HG03460 (cell line): ENCODE data around the gene FSIP1.

Source experiments
- ATAC-seq: cut with Tn5 transposase; IDR thresholded peaks from one replicate; pipeline ENCODE4 v1.9.1; 2021; ENCODE audit not compliant: unreplicated experiment

Gene FSIP1

GRCh38 chr15:39625451-39625850, 157.2 kb downstream of the FSIP1 start:
- ATAC-seq = no peak

DNA sequence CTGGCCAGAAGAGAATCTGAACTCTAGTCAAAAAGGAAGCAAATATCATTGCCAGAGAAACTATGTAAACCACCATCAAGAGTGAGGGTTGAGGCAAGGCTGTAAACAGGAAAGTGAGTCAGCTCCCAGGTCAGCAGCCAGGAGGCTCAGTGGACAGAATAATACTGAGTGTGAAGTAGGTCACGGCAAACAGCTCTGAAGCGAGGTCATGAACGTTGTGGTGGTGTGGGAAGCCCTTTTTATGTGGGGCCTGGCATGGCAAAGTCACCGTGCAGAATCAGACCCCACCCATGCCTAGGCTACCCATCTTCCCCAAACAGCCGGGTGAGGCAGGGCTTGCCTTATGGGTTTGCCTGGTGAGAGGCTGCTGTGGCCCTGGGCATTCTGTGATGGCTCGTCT, 157.8 kb downstream of the FSIP1 start:
- ATAC-seq = peak; percentile 37

- peak; percentile 91 for ATAC-seq
These were observed 159.1 kb downstream of the FSIP1 start for GRCh38 chr15:39623529-39623931.

DNA sequence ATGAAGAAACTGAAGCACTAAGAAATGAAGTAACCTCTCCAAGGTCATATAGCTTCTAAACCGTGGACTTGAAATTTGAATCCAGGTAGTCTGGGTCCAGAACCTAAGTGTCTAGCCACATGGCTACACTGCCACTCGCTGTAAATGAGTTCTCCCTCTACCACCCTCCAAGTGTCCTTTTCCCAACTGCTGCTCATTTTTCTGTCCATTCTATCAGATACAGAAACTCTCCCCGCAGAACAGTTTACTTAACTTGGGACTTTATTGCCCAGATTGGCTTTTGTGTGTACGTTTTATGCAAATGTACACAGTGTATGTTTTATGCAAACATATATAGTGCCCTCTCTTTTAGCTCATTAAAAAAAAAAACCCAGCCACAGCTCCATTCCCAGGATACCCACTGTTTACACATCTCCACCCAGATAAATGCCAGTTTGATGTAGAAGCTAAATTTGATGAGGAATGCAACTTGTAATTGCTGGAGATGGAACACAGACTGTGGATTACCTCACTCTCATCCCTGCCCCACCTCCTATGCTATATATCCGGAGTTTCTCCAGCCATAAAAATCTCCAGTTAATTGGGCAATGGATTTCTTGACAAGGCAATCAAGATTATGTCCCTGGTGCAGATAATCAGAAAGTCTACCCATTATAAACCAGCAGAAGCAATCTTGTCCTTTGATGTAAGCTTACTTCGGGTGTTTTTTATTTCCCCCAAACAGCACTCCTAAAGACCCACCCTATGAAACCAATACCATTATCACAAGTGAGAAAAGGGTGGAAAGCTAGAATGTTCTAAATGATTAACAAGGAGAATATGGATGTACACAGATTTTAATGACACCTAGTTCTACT, 159.8 kb downstream of the FSIP1 start:
- ATAC-seq = peak; percentile 3

DNA sequence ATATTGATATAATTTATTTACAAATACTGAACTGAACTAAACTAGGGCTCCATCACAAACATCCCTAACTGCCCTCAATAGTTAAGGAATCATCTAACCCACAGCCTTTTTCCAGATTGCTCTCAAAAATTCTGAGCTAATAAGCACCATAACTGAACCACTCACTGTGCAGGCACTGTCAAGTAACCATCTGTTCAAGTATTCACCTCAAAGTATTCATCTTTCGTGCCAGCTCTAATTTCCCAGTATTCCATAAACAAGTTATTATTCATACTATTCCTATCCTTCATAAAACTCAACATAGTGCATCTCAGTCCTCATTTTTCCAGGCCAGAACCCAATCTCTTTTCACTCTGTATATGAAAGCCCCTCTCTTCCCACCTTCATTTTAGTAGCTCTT, 160.7 kb downstream of the FSIP1 start:
- ATAC-seq = no peak

- ATAC-seq = no peak
These were observed 161.4 kb downstream of the FSIP1 start for GRCh38 chr15:39621210-39621609.

- ATAC-seq = no peak
These were observed 164.4 kb downstream of the FSIP1 start for GRCh38 chr15:39618063-39618823.

- no peak for ATAC-seq
These were observed 165.7 kb downstream of the FSIP1 start for GRCh38 chr15:39616731-39617455.

DNA sequence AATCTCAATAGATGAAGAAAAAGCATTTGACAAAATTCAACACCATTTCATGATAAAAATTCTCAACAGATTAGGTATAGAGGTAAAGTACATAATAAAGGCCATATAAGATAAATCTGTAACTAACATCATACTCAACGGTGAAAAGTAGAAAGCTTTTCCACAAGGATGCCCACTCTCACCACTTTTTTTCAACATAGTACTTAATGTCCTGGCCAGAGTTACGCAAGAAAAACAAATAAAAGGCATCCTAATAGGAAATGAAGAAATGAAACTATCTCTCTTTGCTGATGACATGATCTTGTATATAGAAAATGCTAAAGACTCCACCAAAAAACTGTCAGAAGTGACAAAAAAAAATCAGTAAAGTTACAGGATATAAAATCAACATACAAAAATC, 168.8 kb downstream of the FSIP1 start:
- no peak for ATAC-seq

DNA sequence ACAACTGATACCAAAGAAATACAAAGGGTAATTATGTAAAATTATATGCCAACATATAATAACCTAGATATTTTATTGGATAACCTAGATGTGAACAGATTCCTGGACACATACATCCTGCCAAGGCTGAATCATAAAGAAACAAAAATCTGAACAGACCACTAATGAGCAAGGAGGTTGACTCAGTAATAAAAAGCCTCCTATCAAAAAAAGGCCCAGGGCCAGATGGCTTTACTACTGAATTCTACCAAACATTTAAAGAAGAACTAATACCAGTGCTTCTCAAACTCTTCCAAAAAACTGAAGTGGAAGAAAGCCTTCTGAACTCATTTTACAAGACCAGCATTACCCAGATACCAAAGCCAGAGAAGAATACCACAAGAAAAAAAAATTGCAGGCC, 169.4 kb downstream of the FSIP1 start:
- ATAC-seq = no peak

- ATAC-seq = no peak
These were observed 172.0 kb downstream of the FSIP1 start for GRCh38 chr15:39610665-39611064.

GRCh38 chr15:39609166-39609916, 173.3 kb downstream of the FSIP1 start:
- ATAC-seq = no peak

- ATAC-seq = no peak
These were observed 174.2 kb downstream of the FSIP1 start for GRCh38 chr15:39608185-39609139.

DNA sequence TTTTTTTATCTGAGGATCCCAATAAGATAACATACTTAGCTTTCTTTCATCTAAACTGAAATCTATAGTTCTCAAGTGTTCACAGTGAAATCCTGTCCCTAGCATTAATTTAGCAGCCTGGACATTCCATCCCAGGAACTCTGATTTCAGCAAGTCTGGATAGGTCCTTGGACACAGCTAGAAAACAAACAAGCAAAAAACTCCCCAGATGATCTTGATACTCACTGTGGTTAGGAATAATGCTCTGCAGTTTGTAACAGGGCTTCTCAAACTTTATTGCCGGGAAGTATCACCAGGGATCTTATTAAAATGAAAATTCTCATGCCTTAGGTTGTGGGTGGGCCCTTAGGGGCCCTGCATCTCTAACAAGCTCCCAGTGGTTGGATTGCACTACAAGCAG, 177.5 kb downstream of the FSIP1 start:
- ATAC-seq = no peak

DNA sequence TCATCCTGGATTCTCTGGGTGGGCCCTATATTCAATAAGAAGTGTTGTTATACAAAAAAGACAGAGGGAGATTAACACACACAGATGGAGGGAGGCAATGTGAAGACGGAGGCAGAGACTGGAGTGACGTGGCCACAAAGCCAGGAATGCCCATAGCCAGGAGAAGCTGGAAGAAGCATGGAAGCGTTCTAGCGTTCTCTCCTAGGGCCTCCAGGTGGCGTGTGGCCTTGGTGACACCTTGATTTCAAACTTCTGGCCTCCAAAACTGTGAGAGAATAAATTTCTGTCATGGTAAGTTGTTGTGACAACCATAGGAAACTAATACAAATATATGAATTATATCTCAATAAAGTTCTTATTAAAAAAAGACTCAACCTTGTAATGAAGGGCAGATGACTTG, 180.5 kb downstream of the FSIP1 start:
- no peak for ATAC-seq

- ATAC-seq = no peak
These were observed 182.8 kb downstream of the FSIP1 start for GRCh38 chr15:39599871-39600270.

GRCh38 chr15:39598958-39599845, 183.4 kb downstream of the FSIP1 start:
- no peak for ATAC-seq

DNA sequence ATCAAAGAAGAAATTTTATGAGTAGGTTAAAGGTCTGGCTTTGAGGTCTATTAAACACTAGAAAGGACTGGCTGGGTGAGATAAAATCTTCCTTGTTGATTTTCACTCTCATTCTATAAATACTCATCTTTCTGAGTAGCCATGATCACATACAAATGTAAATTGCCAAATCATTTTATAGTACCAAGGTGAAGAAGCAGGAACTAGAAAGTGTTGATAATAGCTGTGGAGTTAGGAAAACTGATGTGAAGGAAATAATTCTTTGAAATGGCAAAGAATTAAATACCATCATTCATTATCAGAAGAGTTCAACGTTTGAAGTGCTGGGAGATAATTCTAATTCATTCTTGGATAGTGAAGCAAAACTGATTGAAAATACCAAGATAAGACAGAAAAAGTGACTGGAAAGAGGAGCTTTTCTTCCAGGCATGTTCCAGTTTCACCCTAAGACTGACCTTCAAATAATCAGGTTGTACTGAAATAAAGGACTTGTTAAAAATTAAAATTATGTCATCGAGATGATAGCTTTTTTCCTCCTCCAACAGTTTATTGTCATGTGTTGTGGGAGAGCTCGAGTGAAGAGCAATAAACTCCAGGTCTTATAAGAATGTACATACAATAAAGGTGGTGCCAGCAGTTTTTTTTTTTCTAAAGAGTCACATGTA, 184.3 kb downstream of the FSIP1 start:
- ATAC-seq = no peak
